Uterus (tissue), 4 donors: Measurements from ENCODE around the gene EGFL8. TPM values are rescaled to one million over a fixed set of nuclear protein-coding genes. Genes with fewer than 3 reads are reported as not detected.

ENCODE experiments used
- DNase-seq, 2 donors: peaks; one replicate each; pipeline ENCODE4 v3.0.0-alpha.2; 2019 to 2020
- H3K27ac ChIP-seq, 2 donors: fragments of 200-600 bp; sonication (generic); 1 replicate in 1 of 2; 2 replicates in 1 of 2; pipeline ENCODE4 v1.5.1; 2016 to 2018
- H3K27me3 ChIP-seq, 2 donors: fragments of 200-600 bp; sonication (generic); one replicate each; pipeline ENCODE4 v1.5.1; 2018 to 2019; ENCODE audit warnings: control low read depth in 1 of 2
- H3K36me3 ChIP-seq, 2 donors: fragments of 200-600 bp; sonication (generic); one replicate each; pipeline ENCODE4 v1.5.1; 2019; ENCODE audit warnings: control low read depth in 1 of 2
- H3K4me1 ChIP-seq, 2 donors: fragments of 200-600 bp; sonication (generic); one replicate each; pipeline ENCODE4 v1.5.1; 2018 to 2019; ENCODE audit warnings: control low read depth in 1 of 2
- H3K4me3 ChIP-seq, 2 donors: fragments of 200-600 bp; sonication (generic); 1 replicate in 1 of 2; 2 replicates in 1 of 2; pipeline ENCODE4 v1.5.1; 2018 to 2019; ENCODE audit warnings: mild to moderate bottlenecking in 1 of 2
- H3K9me3 ChIP-seq, 2 donors: fragments of 200-600 bp; sonication (generic); one replicate each; pipeline ENCODE4 v1.5.1; 2019; ENCODE audit warnings: control low read depth in 1 of 2
- POLR2A ChIP-seq, 2 donors: fragments of 450-650 bp; IDR thresholded peaks; one replicate each; pipeline ENCODE4 v1.6.1; 2016; ENCODE audit warnings: antibody characterized with exemption in 2 of 2, mild to moderate bottlenecking in 1 of 2, moderate library complexity in 1 of 2
- intact Hi-C: fragments of 100-400 bp; cut with DNase I; formaldehyde crosslinking; loops from one replicate; pipeline ENCODE4 v1.15.1; 2023; ENCODE audit warnings: low total_unique reads
- microRNA-seq: library from miRNA; unstranded; fragments of <30 nt; microRNA quantifications from one replicate; pipeline ENCODE4, GENCODE V29; 2016; ENCODE audit warnings: borderline microRNAs expressed, borderline replicate concordance
- small RNA-seq: library from RNA; depleted of rRNA; stranded (forward); fragments of <200 nt; gene quantifications from one replicate; pipeline ENCODE3, GENCODE V24; 2016
- total RNA-seq, 4 donors: library from RNA; depleted of rRNA in 3 of 4; stranded (reverse); fragments of >200 nt in 3 of 4; gene quantifications; one replicate each; pipeline versions ENCODE4 v1.1.0 to v1.2.4, GENCODE V29; 2014 to 2023
- TF ChIP-seq, protein P1 (sequence below), 4 experiments: fragments of 200-600 bp in 2 of 4; fragments of 450-650 bp in 2 of 4; sonication (generic) in 2 of 4; IDR thresholded peaks; one replicate each; pipeline ENCODE4 v1.5.1; 2016 to 2019; ENCODE audit warnings: antibody characterized with exemption in 4 of 4, mild to moderate bottlenecking in 2 of 4, moderate library complexity in 1 of 4
- donor health status: DM: yes; HTN: yes; CAD: no.

EGFL8 gene
- total RNA-seq, 4 donors from 2014 or later, result 9.2 to 54.8 (median 20.2) TPM

DNA sequence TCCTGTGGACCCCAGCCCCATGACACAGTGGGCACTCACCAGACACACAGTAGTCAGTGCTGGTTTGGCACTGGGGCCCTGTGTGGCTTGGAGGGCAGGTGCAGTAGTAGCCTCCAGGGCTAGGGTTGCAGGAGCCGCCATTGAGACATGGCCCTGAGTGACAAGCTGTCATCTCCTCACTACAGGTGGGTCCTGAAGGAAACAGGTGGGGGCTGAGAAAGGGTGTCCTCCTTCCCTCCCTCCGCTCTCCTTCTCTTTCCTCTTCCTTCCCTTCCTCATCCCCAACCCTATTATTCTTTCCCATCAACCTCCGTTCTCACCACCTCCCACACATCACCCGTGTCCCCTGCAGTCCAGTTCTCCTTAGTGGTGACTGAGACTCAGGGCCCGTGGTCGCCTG, 49.3 kb downstream of the EGFL8 start:
- Histone ChIP-seq H3K4me3 (no peak overlapping the region), H3K27me3 (no peaks in the 10 kb centered on the region), H3K36me3 (no peaks in the 10 kb centered on the region), H3K27ac (no peak overlapping the region), H3K9me3 (no peaks in the 10 kb centered on the region), H3K4me1 (no peaks in the 10 kb centered on the region)
- TF ChIP-seq, protein P1, sequence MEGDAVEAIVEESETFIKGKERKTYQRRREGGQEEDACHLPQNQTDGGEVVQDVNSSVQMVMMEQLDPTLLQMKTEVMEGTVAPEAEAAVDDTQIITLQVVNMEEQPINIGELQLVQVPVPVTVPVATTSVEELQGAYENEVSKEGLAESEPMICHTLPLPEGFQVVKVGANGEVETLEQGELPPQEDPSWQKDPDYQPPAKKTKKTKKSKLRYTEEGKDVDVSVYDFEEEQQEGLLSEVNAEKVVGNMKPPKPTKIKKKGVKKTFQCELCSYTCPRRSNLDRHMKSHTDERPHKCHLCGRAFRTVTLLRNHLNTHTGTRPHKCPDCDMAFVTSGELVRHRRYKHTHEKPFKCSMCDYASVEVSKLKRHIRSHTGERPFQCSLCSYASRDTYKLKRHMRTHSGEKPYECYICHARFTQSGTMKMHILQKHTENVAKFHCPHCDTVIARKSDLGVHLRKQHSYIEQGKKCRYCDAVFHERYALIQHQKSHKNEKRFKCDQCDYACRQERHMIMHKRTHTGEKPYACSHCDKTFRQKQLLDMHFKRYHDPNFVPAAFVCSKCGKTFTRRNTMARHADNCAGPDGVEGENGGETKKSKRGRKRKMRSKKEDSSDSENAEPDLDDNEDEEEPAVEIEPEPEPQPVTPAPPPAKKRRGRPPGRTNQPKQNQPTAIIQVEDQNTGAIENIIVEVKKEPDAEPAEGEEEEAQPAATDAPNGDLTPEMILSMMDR (IDR thresholded peaks at IDR 0.05), result no peak
- no peak for DNase-seq
- intact Hi-C loops, result no loop called here

DNA sequence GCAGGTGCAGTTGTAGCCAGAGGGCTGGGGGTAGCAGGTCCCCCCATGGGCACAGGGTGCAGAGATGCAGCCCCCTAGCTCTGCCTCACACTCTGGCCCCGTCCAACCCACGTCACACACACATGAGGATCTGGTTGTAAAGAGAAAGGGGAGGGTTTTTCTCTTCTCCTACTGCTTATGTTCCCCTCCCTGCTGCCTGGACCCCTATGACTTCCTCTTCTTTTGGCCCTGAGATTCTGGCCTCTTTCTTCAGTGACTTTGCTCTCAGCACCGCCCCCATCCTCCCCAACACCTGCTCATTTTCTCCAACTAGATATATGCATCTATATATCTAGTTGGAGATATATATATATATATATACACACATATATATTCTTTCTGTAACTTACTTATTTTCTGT, 49.7 kb downstream of the EGFL8 start:
- DNase-seq, result no peak
- H3K27ac ChIP-seq, result no peak overlapping the region
- TF ChIP-seq, protein P1 (IDR thresholded peaks at IDR 0.05), result no peak
- no peak for TF ChIP-seq POLR2A (IDR thresholded peaks at IDR 0.05)
- no peaks in the 10 kb centered on the region for H3K9me3 ChIP-seq
- H3K4me1 ChIP-seq, result no peaks in the 10 kb centered on the region
- no peaks in the 10 kb centered on the region for H3K36me3 ChIP-seq
- no peak overlapping the region for H3K4me3 ChIP-seq
- H3K27me3 ChIP-seq, result no peaks in the 10 kb centered on the region
- intact Hi-C loops, result no loop called here

DNA sequence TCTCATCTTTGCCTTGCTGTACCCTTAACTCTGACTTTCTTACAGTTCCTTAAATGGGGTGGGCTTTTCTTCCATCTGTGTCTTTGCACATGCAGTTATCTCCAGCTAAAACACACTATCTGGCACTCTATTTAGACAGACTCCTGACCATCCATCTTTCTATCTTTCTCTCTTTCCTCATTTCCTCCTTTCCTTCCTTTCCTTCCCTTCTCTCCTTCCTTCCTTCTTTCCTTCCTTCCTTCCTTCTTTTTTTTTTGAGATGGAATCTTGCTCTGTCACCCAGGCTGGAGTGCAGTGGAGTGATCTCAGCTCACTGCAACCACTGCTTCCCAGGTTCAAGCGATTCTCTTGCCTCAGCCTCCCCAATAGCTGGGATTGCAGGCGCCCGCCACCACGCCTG, 51.2 kb downstream of the EGFL8 start:
- no peak for DNase-seq
- H3K4me1 ChIP-seq, result no peaks in the 10 kb centered on the region
- H3K9me3 ChIP-seq, result no peaks in the 10 kb centered on the region
- TF ChIP-seq, protein P1 (IDR thresholded peaks at IDR 0.05), result no peak
- no peak for TF ChIP-seq POLR2A (IDR thresholded peaks at IDR 0.05)
- intact Hi-C loops, result no loop called here
- no peak overlapping the region for H3K4me3 ChIP-seq
- no peaks in the 10 kb centered on the region for H3K27me3 ChIP-seq
- no peak overlapping the region for H3K27ac ChIP-seq
- H3K36me3 ChIP-seq, result no peaks in the 10 kb centered on the region

DNA sequence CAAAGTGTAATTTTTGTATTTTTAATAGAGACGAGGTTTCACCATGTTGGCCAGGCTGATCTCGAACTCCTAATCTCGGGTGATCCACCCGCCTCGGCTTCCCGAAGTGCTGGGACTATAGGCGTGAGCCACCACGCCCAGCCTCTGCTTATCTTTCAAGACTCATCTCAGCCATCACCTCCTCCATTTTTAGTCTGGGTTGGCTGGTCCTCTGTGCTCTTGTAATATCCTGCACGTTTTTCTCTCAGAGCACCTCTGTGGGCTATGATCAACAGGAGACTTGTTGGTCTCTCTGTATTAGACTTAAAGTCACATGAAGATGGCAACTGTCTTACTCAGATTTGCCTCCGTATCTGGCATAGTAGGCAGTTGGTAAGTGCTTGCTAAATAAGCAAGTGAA, 51.9 kb downstream of the EGFL8 start:
- intact Hi-C loops, result no loop called here
- TF ChIP-seq, protein P1 (IDR thresholded peaks at IDR 0.05), result no peak
- Histone ChIP-seq H3K9me3 (no peaks in the 10 kb centered on the region), H3K27ac (no peak overlapping the region), H3K27me3 (no peaks in the 10 kb centered on the region), H3K4me3 (no peak overlapping the region), H3K4me1 (no peaks in the 10 kb centered on the region), H3K36me3 (no peaks in the 10 kb centered on the region)
- DNase-seq, result no peak

DNA sequence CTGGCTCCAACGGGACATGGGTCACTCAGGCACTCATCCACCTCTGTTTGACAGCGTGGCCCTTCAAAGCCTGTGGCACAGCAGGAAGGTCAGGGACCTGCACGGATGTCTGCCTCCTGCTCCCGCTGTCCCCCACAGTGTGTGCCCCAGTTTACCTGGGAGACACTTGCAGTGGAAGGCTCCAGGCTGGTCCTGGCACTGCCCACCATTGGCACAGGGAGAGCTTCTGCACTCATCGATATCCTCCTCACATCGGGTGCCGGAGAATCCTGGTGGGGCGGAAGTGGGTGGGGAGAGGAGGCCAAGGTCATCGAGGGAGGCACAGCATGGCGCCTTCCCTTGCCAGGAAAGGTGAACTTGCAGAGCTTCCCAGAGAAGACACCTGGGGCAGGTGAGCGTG, 52.6 kb downstream of the EGFL8 start:
- Histone ChIP-seq H3K27ac (no peak overlapping the region), H3K4me1 (no peaks in the 10 kb centered on the region), H3K27me3 (no peaks in the 10 kb centered on the region), H3K36me3 (no peaks in the 10 kb centered on the region), H3K9me3 (no peaks in the 10 kb centered on the region), H3K4me3 (no peak overlapping the region)
- DNase-seq, result no peak
- intact Hi-C loops, result no loop called here
- no peak for TF ChIP-seq POLR2A (IDR thresholded peaks at IDR 0.05)
- TF ChIP-seq, protein P1 (IDR thresholded peaks at IDR 0.05), result no peak

Small RNA genes within 50 kb of the gene (microRNA-seq; reads per million reads assigned to microRNA genes)
- not detected for gene MIR6721
- gene MIR6833, result not detected

Small RNA genes within 50 kb of the gene (small RNA-seq; reads per million reads assigned to genes)
- gene AL662884.1 (not detected), gene MIR6833 (not detected)

Other genes starting within 250 kb of the EGFL8 start
- gene C2, start 236.9 kb upstream of the EGFL8 start, total RNA-seq, result 10 to 100 TPM in 1 of 4 donors, 1 to 10 TPM in 3; 4.1 to 24.8 (median 4.6) TPM
- gene CFB, start 218.5 kb upstream of the EGFL8 start, total RNA-seq, result 10 to 100 TPM in 2 of 4 donors, 1 to 10 TPM in 1, not detected in 1; 6.2 to 32.6 (median 31.5) TPM
- 10 to 100 TPM; 30.3 to 73.0 (median 51.4) TPM for gene NELFE, start 205.6 kb upstream of the EGFL8 start, total RNA-seq
- 10 to 100 TPM; 11.5 to 58.8 (median 35.6) TPM for gene SKIC2, start 205.4 kb upstream of the EGFL8 start, total RNA-seq
- 10 to 100 TPM in 3 of 4 donors, 1 to 10 TPM in 1; 10.0 to 36.6 (median 14.7) TPM for gene DXO, start 192.5 kb upstream of the EGFL8 start, total RNA-seq
- gene C4A, start 182.5 kb upstream of the EGFL8 start, total RNA-seq, result 100 to 1,000 TPM in 1 of 4 donors, 10 to 100 TPM in 2, 1 to 10 TPM in 1; 3.8 to 100 (median 32.3) TPM
- gene C4B, start 149.8 kb upstream of the EGFL8 start, total RNA-seq, result 10 to 100 TPM; 12.4 to 97.5 (median 46.3) TPM
- 1 to 10 TPM in 1 of 4 donors, not detected in 3; 4.1 TPM for gene CYP21A2, start 126.2 kb upstream of the EGFL8 start, total RNA-seq
- 100 to 1,000 TPM in 3 of 4 donors, 10 to 100 TPM in 1; 90.6 to 217 (median 181) TPM for gene TNXB, start 55.3 kb upstream of the EGFL8 start, total RNA-seq
- gene ATF6B, start 36.3 kb upstream of the EGFL8 start, total RNA-seq, result 100 to 1,000 TPM in 1 of 4 donors, 10 to 100 TPM in 3; 16.4 to 121 (median 33.6) TPM
- 10 to 100 TPM in 1 of 4 donors, 1 to 10 TPM in 3; 1.3 to 10.3 (median 5.1) TPM for gene FKBPL, start 34.3 kb upstream of the EGFL8 start, total RNA-seq
- gene PRRT1, start 12.7 kb upstream of the EGFL8 start, total RNA-seq, result 1 to 10 TPM in 2 of 4 donors, not detected in 2; 8.0 to 9.4 TPM
- 10 to 100 TPM; 19.0 to 35.1 (median 28.9) TPM for gene PPT2, start 10.5 kb upstream of the EGFL8 start, total RNA-seq
- 10 to 100 TPM; 14.2 to 71.2 (median 37.7) TPM for gene AGPAT1, start 11.5 kb downstream of the EGFL8 start, total RNA-seq
- 10 to 100 TPM; 45.6 to 84.7 (median 56.3) TPM for gene RNF5, start 13.8 kb downstream of the EGFL8 start, total RNA-seq
- gene AGER, start 19.7 kb downstream of the EGFL8 start, total RNA-seq, result 10 to 100 TPM in 1 of 4 donors, 1 to 10 TPM in 1, under 1 TPM in 1, not detected in 1; 0.59 to 12.4 (median 2.5) TPM
- 100 to 1,000 TPM in 1 of 4 donors, 10 to 100 TPM in 3; 35.1 to 150 (median 57.7) TPM for gene PBX2, start 25.6 kb downstream of the EGFL8 start, total RNA-seq
- 1 to 10 TPM in 3 of 4 donors, not detected in 1; 2.3 to 9.7 (median 3.5) TPM for gene GPSM3, start 28.0 kb downstream of the EGFL8 start, total RNA-seq
- gene NOTCH4, start 59.5 kb downstream of the EGFL8 start, total RNA-seq, result 10 to 100 TPM; 10.9 to 75.2 (median 28.6) TPM
- not detected for gene TSBP1, start 207.3 kb downstream of the EGFL8 start, total RNA-seq
- not detected for gene BTNL2, start 242.6 kb downstream of the EGFL8 start, total RNA-seq